A673 (cell line): Measurements from ENCODE around the gene TRIP12. TPM values are rescaled to one million over a fixed set of nuclear protein-coding genes. Genes with fewer than 3 reads are reported as not detected.

Source experiments
- BruUV-seq: library from RNA; stranded (reverse); fragments of 400-500 nt; replicated peaks from 2 replicates; lab custom pipeline; 2021; lab: Mats Ljungman, UMichigan
- CTCF ChIA-PET: fragments of 300-600 bp; sonication (Branson Sonifier 250); formaldehyde crosslinking; loops from one replicate; lab custom pipeline; 2022; ENCODE audit warnings: antibody characterized with exemption; lab: Charles Lee
- POLR2A ChIA-PET: fragments of 300-600 bp; sonication (Branson Sonifier 250); formaldehyde crosslinking; loops from one replicate; lab custom pipeline; 2022; ENCODE audit warnings: antibody characterized with exemption; ENCODE audit not compliant: low non-redundant PET; lab: Charles Lee
- DNase-seq: peaks from one replicate; pipeline ENCODE4 v3.0.0-alpha.2; 2015; ENCODE audit warnings: low spot score
- H3K27ac ChIP-seq: fragments of 200-600 bp; sonication (generic); 2 replicates; pipeline ENCODE4 v1.5.1; 2016; ENCODE audit warnings: mixed run types, low read depth, mild to moderate bottlenecking, mixed read lengths, antibody characterized with exemption, low read length; ENCODE audit not compliant: poor library complexity, severe bottlenecking
- H3K27me3 ChIP-seq: fragments of 200-600 bp; sonication (generic); replicated peaks from 2 replicates; pipeline ENCODE4 v1.6.1; 2017; ENCODE audit warnings: mixed run types, low read depth, mild to moderate bottlenecking, mixed read lengths, antibody characterized with exemption, low read length; ENCODE audit not compliant: insufficient read depth, poor library complexity
- H3K36me3 ChIP-seq: fragments of 200-600 bp; sonication (generic); 2 replicates; pipeline ENCODE4 v1.6.1; 2016; ENCODE audit warnings: mixed run types, mild to moderate bottlenecking, mixed read lengths, antibody characterized with exemption, low read length; ENCODE audit not compliant: insufficient read depth, poor library complexity, severe bottlenecking
- H3K4me1 ChIP-seq: fragments of 200-600 bp; sonication (generic); 2 replicates; pipeline ENCODE4 v1.6.1; 2017; ENCODE audit warnings: mixed run types, mild to moderate bottlenecking, mixed read lengths, antibody characterized with exemption, low read length; ENCODE audit not compliant: insufficient read depth, poor library complexity, severe bottlenecking
- H3K4me3 ChIP-seq: fragments of 200-600 bp; sonication (generic); 2 replicates; pipeline ENCODE4 v1.5.1; 2016; ENCODE audit warnings: low read depth, mixed run types, mild to moderate bottlenecking, mixed read lengths, low read length; ENCODE audit not compliant: poor library complexity, severe bottlenecking
- H3K9me3 ChIP-seq: fragments of 200-600 bp; sonication (generic); 2 replicates; pipeline ENCODE4 v1.6.1; 2016; ENCODE audit warnings: mixed run types, low read depth, mild to moderate bottlenecking, mixed read lengths, antibody characterized with exemption, low read length; ENCODE audit not compliant: poor library complexity, severe bottlenecking
- CTCF ChIP-seq: fragments of 300-800, 200-600 bp; sonication (generic); conservative IDR thresholded peaks from 2 replicates; pipeline ENCODE4 v1.5.1; 2017; ENCODE audit warnings: low read depth, mild to moderate bottlenecking, antibody characterized with exemption, low read length, moderate library complexity, mixed read lengths
- EZH2 ChIP-seq: fragments of 200-600 bp; sonication (generic); IDR thresholded peaks from 2 replicates; pipeline ENCODE4 v1.6.1; 2017; ENCODE audit warnings: borderline replicate concordance, low read depth, mild to moderate bottlenecking, mixed read lengths, antibody characterized with exemption, low read length; ENCODE audit not compliant: poor library complexity, severe bottlenecking
- intact Hi-C: fragments of 100-400 bp; cut with micrococcal nuclease; formaldehyde crosslinking; loops from one replicate; pipeline ENCODE4 v1.10.0; 2022; ENCODE audit not compliant: unreplicated experiment
- total RNA-seq: library from RNA; stranded (reverse); gene quantifications from 2 replicates; pipeline ENCODE4 v1.2.3, GENCODE V29; 2021

Gene TRIP12
- total RNA-seq, 1 experiment from 2014 or later, result 300 TPM

GRCh38 chr2:229875549-229875948 lies 46.3 kb downstream of the TRIP12 start:
- ChIA-PET POLR2A (no interaction called here), CTCF (no interaction called here)
- no peak overlapping the region for H3K4me3 ChIP-seq
- BruUV-seq, result no TSS peak
- intact Hi-C loops, result no loop called here
- peaks cover 16% of the 10 kb centered on the region for H3K4me1 ChIP-seq
- no peak for DNase-seq
- no peak overlapping the region for H3K27ac ChIP-seq
- H3K36me3 ChIP-seq, result peaks cover 16% of the 10 kb centered on the region
- H3K9me3 ChIP-seq, result no peaks in the 10 kb centered on the region
- no peaks in the 10 kb centered on the region for H3K27me3 ChIP-seq
- TF ChIP-seq CTCF, result no peak
- no peak for TF ChIP-seq EZH2

DNA sequence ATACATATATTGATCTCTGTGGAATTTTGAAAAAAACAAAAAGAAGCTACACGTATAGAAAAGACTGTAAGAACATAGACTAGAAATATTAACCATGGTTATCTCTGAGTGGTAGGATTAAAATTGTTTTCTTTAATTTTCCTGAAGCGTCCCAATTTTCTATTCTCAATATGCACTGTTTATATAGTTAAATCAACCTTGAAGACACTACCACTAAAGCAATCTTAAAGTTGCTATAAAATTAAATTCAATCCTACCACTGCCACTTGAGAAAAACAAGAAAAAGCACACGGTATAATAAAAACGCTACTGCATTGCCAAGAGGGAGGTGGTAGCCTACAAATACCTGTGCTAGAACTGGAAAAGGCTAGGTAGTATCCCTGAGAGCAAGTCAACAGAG lies 47.2 kb downstream of the TRIP12 start:
- ChIA-PET CTCF (no interaction called here), POLR2A (no interaction called here)
- Histone ChIP-seq H3K27ac (no peak overlapping the region), H3K4me1 (peaks cover 16% of the 10 kb centered on the region), H3K4me3 (no peak overlapping the region), H3K36me3 (peaks cover 19% of the 10 kb centered on the region), H3K9me3 (no peaks in the 10 kb centered on the region), H3K27me3 (no peaks in the 10 kb centered on the region)
- DNase-seq, result no peak
- no peak for TF ChIP-seq CTCF
- TF ChIP-seq EZH2, result no peak
- intact Hi-C loops, result no loop called here
- BruUV-seq, result no TSS peak

DNA sequence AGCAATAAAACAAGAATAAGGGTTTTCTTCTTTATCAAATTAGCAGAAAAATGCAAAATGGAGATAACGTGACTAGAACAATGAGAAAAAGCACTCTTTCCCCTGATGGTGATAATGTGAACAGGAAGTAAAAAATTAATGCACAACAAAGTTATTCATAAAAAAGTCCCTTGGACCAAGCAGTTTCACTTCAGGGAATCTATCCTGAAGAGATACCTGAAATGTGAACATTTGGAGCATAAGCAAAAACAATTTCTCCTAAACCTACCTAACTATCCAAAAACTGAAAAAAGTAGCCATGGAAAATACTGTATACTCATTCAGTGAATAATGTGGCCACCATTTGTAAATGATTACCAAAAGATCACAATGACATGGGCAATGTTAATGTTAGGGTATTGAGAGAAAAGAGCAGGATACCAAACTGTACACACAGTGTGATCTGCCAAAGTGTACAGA lies 48.7 kb downstream of the TRIP12 start:
- intact Hi-C loops, result no loop called here
- Histone ChIP-seq H3K4me3 (no peak overlapping the region), H3K4me1 (peaks cover 16% of the 10 kb centered on the region), H3K36me3 (peaks cover 11% of the 10 kb centered on the region), H3K27ac (no peak overlapping the region), H3K9me3 (no peaks in the 10 kb centered on the region), H3K27me3 (no peaks in the 10 kb centered on the region)
- peak; percentile 31 for DNase-seq
- TF ChIP-seq EZH2 (no peak), CTCF (no peak)
- POLR2A ChIA-PET, result no interaction called here
- CTCF ChIA-PET, result no interaction called here
- no TSS peak for BruUV-seq
